HUES48 (cell line): ENCODE data around the gene PPP2R5D.
A peak's percentile ranks its signal among the peaks of the same experiment; 100 is the strongest.

Experiments used
- H3K27ac ChIP-seq: one replicate; pipeline ENCODE4 v1.7.0; 2013; ENCODE audit warnings: low read depth, low read length, inconsistent platforms
- H3K27me3 ChIP-seq: 2 replicates; pipeline ENCODE4 v1.6.1; 2013; ENCODE audit warnings: mild to moderate bottlenecking, low read length; ENCODE audit not compliant: control insufficient read depth, insufficient read depth
- H3K36me3 ChIP-seq: 2 replicates; pipeline ENCODE4 v1.6.1; 2013; ENCODE audit warnings: low read length; ENCODE audit not compliant: control insufficient read depth, insufficient read depth
- H3K4me1 ChIP-seq: 2 replicates; pipeline ENCODE4 v1.6.1; 2013; ENCODE audit warnings: mild to moderate bottlenecking, low read length; ENCODE audit not compliant: control insufficient read depth, insufficient read depth
- H3K4me3 ChIP-seq: 2 replicates; pipeline ENCODE4 v1.5.1; 2013; ENCODE audit warnings: mild to moderate bottlenecking, low read depth, low read length
- H3K9ac ChIP-seq: 2 replicates; pipeline ENCODE4 v1.6.1; 2013; ENCODE audit warnings: mild to moderate bottlenecking, low read depth, low read length, moderate library complexity
- H3K9me3 ChIP-seq: 2 replicates; pipeline ENCODE4 v1.6.1; 2013; ENCODE audit warnings: low read length; ENCODE audit not compliant: control insufficient read depth, insufficient read depth

Gene PPP2R5D

DNA sequence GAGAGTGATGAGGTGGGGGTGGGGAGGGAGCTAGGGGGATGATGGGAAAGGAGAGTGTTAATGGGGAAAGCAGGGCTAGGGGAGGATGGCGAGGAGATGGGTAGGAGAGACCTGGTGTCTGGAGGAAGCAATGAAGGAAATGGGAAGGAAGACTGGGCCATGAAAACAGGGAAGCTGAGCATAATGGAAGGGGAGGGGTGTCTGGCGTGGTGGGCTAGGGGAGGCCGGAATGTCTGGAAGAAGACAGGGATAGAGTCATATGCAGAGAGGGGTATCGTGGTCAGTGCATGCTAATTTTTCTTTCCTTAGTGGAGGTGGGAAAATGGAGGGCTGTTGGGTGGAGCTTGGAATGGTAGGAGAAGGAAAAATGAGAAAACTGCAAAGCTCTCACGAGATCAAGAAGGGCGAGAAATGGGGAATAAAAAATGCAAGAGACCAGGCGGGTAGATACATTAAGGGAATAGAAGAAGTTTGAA is 30.1 kb downstream of the PPP2R5D start:
- Histone ChIP-seq H3K36me3 (peaks cover 61% of the 10 kb centered on the region), H3K4me1 (peaks cover 8% of the 10 kb centered on the region), H3K9ac (peak overlapping the region; percentile 52; the same call in 1 of the 2 replicates), H3K27ac (peak overlapping the region; percentile 92), H3K4me3 (peak overlapping the region; percentile 83), H3K9me3 (no peaks in the 10 kb centered on the region), H3K27me3 (no peaks in the 10 kb centered on the region)

DNA sequence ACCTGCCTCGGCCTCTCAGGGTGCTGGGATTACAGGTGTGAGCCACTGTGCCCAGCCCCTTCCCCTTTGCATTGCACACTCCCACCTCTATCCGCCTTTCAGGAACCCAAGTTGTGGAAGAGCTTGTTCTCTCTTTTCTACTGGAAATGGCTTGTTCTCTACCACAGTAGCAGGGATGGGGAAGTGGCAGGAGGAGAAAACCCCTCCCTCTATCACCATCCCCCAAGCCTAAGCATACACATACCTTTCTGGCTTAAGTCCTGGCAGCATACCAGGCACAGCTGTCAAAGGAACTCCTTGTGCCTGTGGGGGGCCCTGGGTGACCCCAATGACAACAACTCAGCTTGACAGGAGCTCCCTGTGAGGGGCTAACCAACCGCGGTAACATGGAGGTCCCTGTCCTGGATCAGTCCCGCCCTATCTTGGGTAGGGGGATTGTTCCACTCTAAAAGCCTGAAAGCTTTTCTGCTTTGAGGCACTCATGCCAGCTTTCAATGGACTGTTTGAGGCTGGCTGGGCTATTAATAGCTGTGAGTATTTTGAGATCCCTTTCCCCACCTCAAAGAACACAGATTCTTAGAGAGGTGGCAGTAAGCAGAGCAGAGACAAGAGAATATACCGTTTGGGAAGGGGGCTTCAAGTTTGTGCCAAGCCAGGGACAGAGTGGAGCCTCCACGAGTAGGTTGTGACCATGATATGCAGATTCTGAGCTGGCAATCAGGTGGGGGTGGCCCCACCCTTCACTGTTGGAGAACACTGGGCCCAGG is 32.0 kb downstream of the PPP2R5D start:
- no peaks in the 10 kb centered on the region for H3K9me3 ChIP-seq
- H3K4me1 ChIP-seq: peaks cover 17% of the 10 kb centered on the region
- no peak overlapping the region for H3K27ac ChIP-seq
- no peak overlapping the region for H3K4me3 ChIP-seq
- H3K9ac ChIP-seq: no peak overlapping the region
- peaks cover 55% of the 10 kb centered on the region for H3K36me3 ChIP-seq
- no peaks in the 10 kb centered on the region for H3K27me3 ChIP-seq

DNA sequence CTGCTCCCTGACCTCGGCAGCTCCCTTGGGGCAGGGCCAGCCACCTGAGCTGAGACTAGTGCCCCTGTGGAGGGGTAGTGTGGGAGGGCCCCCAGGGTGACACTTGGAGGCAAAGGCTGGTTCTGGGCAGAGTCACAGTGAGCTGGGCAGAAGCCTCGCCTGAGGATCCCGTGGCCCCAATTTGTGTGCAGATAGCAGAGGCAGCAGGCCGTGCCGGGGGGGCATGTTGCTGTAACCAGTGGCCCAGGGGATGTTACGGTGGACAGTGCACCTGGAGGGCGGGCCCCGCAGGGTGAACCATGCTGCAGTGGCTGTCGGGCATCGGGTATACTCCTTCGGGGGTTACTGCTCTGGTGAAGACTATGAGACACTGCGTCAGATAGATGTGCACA is 32.6 kb downstream of the PPP2R5D start:
- Histone ChIP-seq H3K9me3 (no peaks in the 10 kb centered on the region), H3K27ac (no peak overlapping the region), H3K9ac (no peak overlapping the region), H3K36me3 (peaks cover 49% of the 10 kb centered on the region), H3K27me3 (no peaks in the 10 kb centered on the region), H3K4me1 (peaks cover 17% of the 10 kb centered on the region), H3K4me3 (no peak overlapping the region)

DNA sequence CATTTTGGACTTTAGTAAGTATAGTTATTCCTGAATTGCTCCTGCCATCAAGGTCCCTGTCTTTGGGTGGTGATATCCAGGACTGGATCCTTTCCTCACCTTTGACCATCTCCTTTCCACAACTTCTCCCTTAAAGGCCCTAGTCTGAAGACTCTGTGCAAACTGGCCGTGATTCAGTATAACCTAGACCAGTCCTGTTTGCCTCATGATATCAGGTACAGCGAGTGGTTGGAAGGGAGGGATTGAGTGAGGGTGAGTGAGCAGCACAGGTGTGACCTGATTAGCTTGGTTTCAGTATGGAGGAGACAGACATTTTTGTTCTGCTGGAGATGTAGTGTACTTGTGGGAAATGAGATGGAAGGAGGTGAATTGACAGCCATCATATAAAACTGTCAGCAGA is 34.8 kb downstream of the PPP2R5D start:
- H3K4me3 ChIP-seq: no peak overlapping the region
- H3K27me3 ChIP-seq: no peaks in the 10 kb centered on the region
- peaks cover 52% of the 10 kb centered on the region for H3K36me3 ChIP-seq
- H3K9ac ChIP-seq: no peak overlapping the region
- no peaks in the 10 kb centered on the region for H3K9me3 ChIP-seq
- H3K27ac ChIP-seq: no peak overlapping the region
- peaks cover 9% of the 10 kb centered on the region for H3K4me1 ChIP-seq

DNA sequence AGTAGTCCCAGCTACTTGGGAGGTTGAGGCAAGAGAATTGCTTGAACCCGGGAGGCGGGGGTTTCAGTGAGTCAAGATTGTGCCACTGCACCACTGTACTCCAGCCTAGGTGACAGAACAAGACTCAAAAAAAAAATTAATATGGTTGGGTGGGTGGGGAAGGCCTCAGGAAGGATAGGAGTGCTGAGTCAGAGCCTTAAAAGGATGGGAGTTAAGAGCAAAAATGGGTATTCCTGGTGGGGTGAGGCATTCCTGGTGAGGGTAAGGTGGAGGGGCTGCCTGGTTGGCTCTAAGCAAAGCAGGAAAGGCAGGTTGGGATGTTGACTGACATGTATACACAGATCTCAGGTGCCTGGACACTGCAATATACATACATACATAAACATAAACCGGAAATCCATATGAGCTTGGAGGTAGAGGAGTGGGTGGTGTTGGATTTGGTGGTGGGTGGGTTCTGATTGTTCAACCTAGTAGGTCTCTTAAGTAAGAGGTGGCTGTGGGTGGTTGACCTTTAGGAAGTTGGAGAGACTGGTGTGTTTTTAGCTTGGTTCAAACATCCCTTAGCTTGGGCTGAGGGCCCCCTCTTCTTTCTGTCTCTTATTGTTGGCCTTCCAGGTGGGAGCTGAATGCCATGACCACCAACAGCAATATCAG is 35.8 kb downstream of the PPP2R5D start:
- H3K9me3 ChIP-seq: no peaks in the 10 kb centered on the region
- no peaks in the 10 kb centered on the region for H3K27me3 ChIP-seq
- no peak overlapping the region for H3K4me3 ChIP-seq
- H3K9ac ChIP-seq: no peak overlapping the region
- peak overlapping the region; percentile 94 for H3K27ac ChIP-seq
- H3K4me1 ChIP-seq: peaks cover 9% of the 10 kb centered on the region
- H3K36me3 ChIP-seq: peaks cover 62% of the 10 kb centered on the region

DNA sequence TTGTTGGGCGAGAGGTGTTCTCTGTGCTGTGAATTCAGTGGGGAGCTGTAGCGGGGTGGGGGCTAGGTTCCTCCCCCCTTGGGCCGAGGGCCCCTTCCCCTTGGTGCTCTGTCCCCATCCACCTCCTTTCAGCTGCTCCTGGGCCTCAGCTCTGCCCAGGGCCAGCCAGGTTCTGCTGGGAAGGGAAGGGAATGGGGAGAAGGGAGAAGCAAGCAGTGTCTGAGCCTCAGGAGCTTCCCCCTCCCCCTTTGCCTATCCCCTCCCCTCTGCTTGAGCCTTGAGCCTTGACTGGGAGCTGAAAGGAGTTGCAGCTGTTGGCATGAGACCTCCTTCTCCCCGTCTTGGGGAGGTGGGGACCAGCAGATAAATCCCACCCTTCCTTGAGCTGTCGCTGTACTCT is 36.5 kb downstream of the PPP2R5D start:
- H3K36me3 ChIP-seq: peaks cover 68% of the 10 kb centered on the region
- H3K27ac ChIP-seq: peak overlapping the region; percentile 94
- H3K9me3 ChIP-seq: no peaks in the 10 kb centered on the region
- H3K4me1 ChIP-seq: peaks cover 9% of the 10 kb centered on the region
- no peaks in the 10 kb centered on the region for H3K27me3 ChIP-seq
- H3K4me3 ChIP-seq: peak overlapping the region; percentile 90
- H3K9ac ChIP-seq: peak overlapping the region; percentile 77

DNA sequence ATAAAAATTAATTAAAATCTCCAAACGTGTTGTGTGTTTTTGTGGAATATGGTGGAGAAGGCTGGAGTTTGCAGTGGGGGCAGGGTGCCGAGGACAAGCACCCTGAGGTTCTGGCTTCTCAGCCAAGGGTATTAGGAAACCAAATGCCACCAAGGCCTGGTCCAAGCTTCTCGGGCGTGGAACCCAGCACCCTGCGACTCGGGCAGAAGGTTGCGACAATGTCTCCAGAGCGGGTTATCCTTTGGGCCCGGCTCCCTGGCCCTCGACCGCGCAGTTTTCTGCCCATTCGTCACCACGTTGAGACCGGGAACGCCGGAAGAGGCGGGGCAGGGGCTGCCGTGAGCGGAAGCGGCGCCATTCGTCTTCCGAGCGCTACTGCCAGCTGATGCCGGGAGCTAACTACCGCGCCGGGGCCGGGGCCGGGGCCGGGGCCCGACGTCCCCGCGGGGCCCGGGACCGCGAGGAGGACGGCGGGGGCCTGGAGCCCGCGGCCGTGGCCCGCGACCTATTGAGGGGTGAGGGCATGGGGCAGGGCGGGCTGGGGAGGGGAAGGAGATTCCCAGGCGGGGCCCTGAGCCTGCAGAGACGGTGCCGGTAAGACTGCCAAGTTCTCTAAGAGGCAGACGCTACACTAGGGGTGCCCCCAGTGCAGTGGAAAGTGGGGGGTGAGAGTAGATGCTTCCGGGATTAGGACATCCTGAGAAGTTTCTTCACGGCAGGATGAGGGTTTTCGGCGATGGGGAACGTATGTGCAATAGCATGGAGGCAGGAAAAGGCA is 37.1 kb downstream of the PPP2R5D start, which contains the start of gene RRP36:
Gene RRP36, plus strand, starts transcription at position 354 of the 778 bp plus-strand sequence. Its CDS starts 32 bp downstream, at position 386.
- Histone ChIP-seq H3K4me1 (peaks cover 9% of the 10 kb centered on the region), H3K27ac (peak within 1 kb of the TSS; percentile 94), H3K27me3 (no peaks in the 10 kb centered on the region), H3K9me3 (no peaks in the 10 kb centered on the region), H3K36me3 (peaks cover 74% of the 10 kb centered on the region), H3K9ac (peak within 1 kb of the TSS; percentile 83), H3K4me3 (peak within 1 kb of the TSS; percentile 90)

DNA sequence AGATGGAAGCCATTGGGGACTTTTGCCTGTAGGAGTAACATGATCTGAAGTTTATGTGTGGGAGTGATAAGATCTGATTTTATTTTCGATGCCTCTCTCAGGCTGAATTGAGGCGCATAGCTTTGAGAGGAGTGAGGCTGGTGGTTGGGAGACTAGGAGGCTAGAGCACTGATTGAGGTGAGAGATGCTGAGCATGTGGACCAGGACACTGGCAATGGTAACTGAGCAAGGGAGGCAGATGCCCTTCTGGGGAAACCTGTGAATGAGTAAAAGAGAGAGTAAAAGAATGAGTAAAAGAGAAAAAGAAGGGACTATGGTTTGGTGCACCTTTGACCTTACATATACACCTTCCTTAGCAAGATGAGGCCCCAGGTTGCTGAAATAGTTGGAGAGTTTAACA is 40.1 kb downstream of the PPP2R5D start:
- Histone ChIP-seq H3K9me3 (no peaks in the 10 kb centered on the region), H3K27ac (no peak overlapping the region), H3K36me3 (peaks cover 77% of the 10 kb centered on the region), H3K4me3 (no peak overlapping the region), H3K9ac (no peak overlapping the region), H3K27me3 (no peaks in the 10 kb centered on the region), H3K4me1 (peaks cover 9% of the 10 kb centered on the region)

DNA sequence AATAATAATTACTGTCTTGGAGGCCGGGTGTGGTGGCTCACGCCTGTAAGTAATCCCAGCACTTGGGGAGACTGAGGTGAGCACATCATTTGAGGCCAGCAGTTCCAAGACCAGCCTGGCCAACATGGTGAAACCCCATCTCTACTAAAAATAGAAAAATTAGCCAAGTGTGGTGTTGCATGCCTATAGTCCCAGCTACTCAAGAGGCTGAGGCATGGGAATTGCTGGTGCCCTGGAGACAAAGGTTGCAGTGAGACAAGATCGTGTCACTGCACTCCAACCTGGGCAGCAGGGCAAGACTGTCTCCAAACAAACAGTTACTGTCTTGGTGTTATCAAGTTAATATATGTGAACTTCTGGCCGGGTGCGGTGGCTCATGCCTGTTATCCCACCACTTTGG is 42.0 kb downstream of the PPP2R5D start:
- Histone ChIP-seq H3K27me3 (no peaks in the 10 kb centered on the region), H3K9me3 (no peaks in the 10 kb centered on the region), H3K9ac (no peak overlapping the region), H3K36me3 (peaks cover 72% of the 10 kb centered on the region), H3K4me3 (no peak overlapping the region), H3K4me1 (no peaks in the 10 kb centered on the region), H3K27ac (no peak overlapping the region)

DNA sequence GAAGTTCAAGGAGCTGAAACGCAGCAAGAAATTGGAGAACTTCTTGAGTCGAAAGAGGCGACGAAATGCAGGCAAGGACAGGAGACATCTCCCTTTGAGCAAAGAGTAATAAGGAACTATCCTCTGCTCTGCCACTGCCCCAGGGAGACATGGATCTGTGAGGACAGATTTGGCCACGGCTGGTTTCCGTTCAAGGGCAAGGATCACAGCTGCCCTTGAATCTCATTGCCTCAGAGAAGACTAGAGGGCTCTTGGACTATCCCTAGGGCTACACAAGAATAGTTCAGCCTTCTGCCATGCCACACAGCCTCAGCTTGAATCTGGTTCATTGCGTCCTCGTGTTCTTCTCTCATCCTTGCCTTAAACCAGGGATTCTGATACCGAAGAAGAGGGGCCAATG is 44.8 kb downstream of the PPP2R5D start:
- no peak overlapping the region for H3K4me3 ChIP-seq
- H3K27ac ChIP-seq: no peak overlapping the region
- H3K27me3 ChIP-seq: no peaks in the 10 kb centered on the region
- no peak overlapping the region for H3K9ac ChIP-seq
- H3K36me3 ChIP-seq: peaks cover 80% of the 10 kb centered on the region
- no peaks in the 10 kb centered on the region for H3K9me3 ChIP-seq
- no peaks in the 10 kb centered on the region for H3K4me1 ChIP-seq
